MCF 10A (cell line): Measurements from ENCODE around the gene PMPCA. TPM values are rescaled to one million over a fixed set of nuclear protein-coding genes. Genes with fewer than 3 reads are reported as not detected.

ENCODE experiments used
- BruUV-seq: library from RNA; stranded (reverse); fragments of 400-500 nt; replicated peaks from 2 replicates; lab custom pipeline; 2021; lab: Mats Ljungman, UMichigan
- CTCF ChIA-PET: fragments of 300-600 bp; sonication (Branson Sonifier 250); formaldehyde crosslinking; extraction: SDS; loops from one replicate; lab custom pipeline; 2021; ENCODE audit warnings: antibody characterized with exemption, inconsistent platforms; lab: Yijun Ruan, JAX
- POLR2A ChIA-PET: fragments of 300-600, 350-650 bp; sonication (Branson Sonifier 250); formaldehyde crosslinking; extraction: SDS; loops from one replicate; lab custom pipeline; 2020; ENCODE audit warnings: antibody characterized with exemption, inconsistent platforms; lab: Yijun Ruan, JAX
- DNase-seq: peaks from one replicate; pipeline ENCODE4 v3.0.0-alpha.2; 2018; ENCODE audit not compliant: unreplicated experiment
- H3K27ac Mint-ChIP-seq: one replicate; pipeline ENCODE4 v1.8.0; 2022; ENCODE audit warnings: mild to moderate bottlenecking, low read depth, mixed read lengths; ENCODE audit not compliant: unreplicated experiment
- H3K27me3 Mint-ChIP-seq: one replicate; pipeline ENCODE4 v1.8.0; 2022; ENCODE audit warnings: mixed read lengths; ENCODE audit not compliant: insufficient read depth, unreplicated experiment
- H3K36me3 Mint-ChIP-seq: one replicate; pipeline ENCODE4 v1.8.0; 2022; ENCODE audit warnings: mild to moderate bottlenecking, moderate library complexity, mixed read lengths; ENCODE audit not compliant: insufficient read depth, unreplicated experiment
- H3K4me1 Mint-ChIP-seq: one replicate; pipeline ENCODE4 v1.8.0; 2022; ENCODE audit warnings: mixed read lengths; ENCODE audit not compliant: insufficient read depth, unreplicated experiment
- H3K4me3 Mint-ChIP-seq: one replicate; pipeline ENCODE4 v1.8.0; 2022; ENCODE audit warnings: mild to moderate bottlenecking, moderate library complexity, mixed read lengths; ENCODE audit not compliant: unreplicated experiment
- H3K9me3 Mint-ChIP-seq: one replicate; pipeline ENCODE4 v1.8.0; 2022; ENCODE audit warnings: mixed read lengths; ENCODE audit not compliant: unreplicated experiment
- intact Hi-C: fragments of 100-400 bp; cut with micrococcal nuclease; formaldehyde crosslinking; loops from 2 replicates; pipeline ENCODE4 v1.14.1; 2022
- total RNA-seq: library from RNA; stranded (reverse); gene quantifications from 2 replicates; pipeline ENCODE4 v1.2.3, GENCODE V29; 2022
- TF ChIP-seq, protein P1 (sequence below): fragments of 200-600 bp; IDR thresholded peaks from one replicate; pipeline ENCODE4 v1.8.0; 2022; ENCODE audit warnings: antibody characterized with exemption, mild to moderate bottlenecking; ENCODE audit not compliant: unreplicated experiment

Gene PMPCA
- total RNA-seq, 1 experiment from 2014 or later, result 66.3 TPM

DNA sequence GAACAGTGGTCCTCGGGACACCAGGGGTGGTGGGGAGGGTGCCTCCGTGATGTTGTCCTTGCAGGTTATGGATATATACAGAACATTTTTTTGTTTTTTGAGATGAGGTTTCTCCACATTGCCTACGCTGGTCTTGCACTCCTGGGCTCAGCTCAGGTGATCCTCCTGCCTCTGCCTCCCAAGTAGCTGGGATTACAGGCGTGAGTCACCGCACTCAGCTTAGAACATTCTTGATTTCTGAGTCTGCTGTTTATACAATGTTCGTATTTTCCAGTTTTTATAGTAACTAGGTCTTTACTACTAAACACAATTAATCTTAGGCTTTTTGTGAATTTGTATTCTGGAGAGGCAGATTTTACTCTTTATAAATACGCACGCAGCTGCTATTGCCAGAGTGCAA, 6.0 kb downstream of the PMPCA start:
- DNase-seq, result no peak
- ChIA-PET CTCF (no interaction called here), POLR2A (interaction anchor here (0.7 kb wide), 1 partner anchor 60 kb away, joined by 3 read pairs; no protein-coding TSS in a partner anchor)
- no peak overlapping the region for H3K4me3 Mint-ChIP-seq
- H3K4me1 Mint-ChIP-seq, result peaks cover 7% of the 10 kb centered on the region
- TF ChIP-seq, protein P1, sequence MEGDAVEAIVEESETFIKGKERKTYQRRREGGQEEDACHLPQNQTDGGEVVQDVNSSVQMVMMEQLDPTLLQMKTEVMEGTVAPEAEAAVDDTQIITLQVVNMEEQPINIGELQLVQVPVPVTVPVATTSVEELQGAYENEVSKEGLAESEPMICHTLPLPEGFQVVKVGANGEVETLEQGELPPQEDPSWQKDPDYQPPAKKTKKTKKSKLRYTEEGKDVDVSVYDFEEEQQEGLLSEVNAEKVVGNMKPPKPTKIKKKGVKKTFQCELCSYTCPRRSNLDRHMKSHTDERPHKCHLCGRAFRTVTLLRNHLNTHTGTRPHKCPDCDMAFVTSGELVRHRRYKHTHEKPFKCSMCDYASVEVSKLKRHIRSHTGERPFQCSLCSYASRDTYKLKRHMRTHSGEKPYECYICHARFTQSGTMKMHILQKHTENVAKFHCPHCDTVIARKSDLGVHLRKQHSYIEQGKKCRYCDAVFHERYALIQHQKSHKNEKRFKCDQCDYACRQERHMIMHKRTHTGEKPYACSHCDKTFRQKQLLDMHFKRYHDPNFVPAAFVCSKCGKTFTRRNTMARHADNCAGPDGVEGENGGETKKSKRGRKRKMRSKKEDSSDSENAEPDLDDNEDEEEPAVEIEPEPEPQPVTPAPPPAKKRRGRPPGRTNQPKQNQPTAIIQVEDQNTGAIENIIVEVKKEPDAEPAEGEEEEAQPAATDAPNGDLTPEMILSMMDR, result no peak
- H3K27me3 Mint-ChIP-seq, result no peaks in the 10 kb centered on the region
- intact Hi-C loops, result no loop called here
- no TSS peak for BruUV-seq
- no peak overlapping the region for H3K27ac Mint-ChIP-seq
- peaks cover 91% of the 10 kb centered on the region for H3K36me3 Mint-ChIP-seq
- H3K9me3 Mint-ChIP-seq, result no peaks in the 10 kb centered on the region

GRCh38 chr9:136416914-136417313, 6.5 kb downstream of the PMPCA start:
- Mint-ChIP-seq H3K27ac (no peak overlapping the region), H3K27me3 (no peaks in the 10 kb centered on the region), H3K4me1 (peaks cover 2% of the 10 kb centered on the region), H3K4me3 (no peak overlapping the region), H3K9me3 (no peaks in the 10 kb centered on the region), H3K36me3 (peaks cover 92% of the 10 kb centered on the region)
- no TSS peak for BruUV-seq
- intact Hi-C loops, result no loop called here
- ChIA-PET CTCF (no interaction called here), POLR2A (interaction anchor here (0.7 kb wide), 1 partner anchor 60 kb away, joined by 3 read pairs; no protein-coding TSS in a partner anchor)
- TF ChIP-seq, protein P1, result no peak
- DNase-seq, result no peak

DNA sequence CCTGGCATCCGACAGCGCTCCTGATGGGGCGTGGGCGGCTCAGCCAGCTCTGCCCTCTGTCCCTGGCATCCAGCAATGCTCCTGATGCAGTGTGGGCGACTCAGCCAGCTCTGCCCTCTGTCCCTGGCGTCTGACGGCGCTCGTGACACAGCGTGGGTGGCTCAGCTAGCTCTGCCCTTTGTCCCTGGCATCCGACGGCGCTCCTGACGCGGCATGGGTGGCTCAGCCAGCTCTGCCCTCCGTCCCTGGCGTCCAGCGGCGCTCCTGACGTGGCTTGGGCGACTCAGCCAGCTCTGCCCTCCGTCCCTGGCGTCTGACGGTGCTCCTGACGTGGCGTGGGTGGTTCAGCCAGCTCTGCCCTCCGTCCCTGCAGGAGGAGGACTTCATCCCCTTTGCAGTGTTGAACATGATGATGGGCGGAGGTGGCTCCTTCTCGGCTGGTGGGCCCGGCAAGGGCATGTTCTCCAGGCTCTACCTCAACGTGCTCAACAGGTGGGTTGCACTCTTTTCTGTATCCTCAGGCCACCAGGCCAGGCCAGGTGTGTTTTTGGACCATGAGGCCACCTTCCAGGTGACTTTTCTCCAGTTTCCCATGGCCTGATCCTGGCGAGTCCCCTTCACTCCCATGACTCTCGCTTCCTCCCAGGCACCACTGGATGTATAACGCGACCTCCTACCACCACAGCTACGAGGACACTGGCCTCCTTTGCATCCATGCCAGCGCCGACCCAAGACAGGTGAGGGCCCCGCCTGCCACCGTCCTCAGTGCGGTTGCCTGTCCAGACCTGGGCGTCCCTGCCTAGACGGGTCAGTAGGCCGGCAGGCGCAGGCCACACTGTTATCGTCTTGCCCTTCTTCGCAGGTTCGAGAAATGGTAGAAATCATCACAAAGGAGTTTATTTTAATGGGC, 8.0 kb downstream of the PMPCA start:
- TF ChIP-seq, protein P1, result no peak
- Mint-ChIP-seq H3K27ac (no peak overlapping the region), H3K4me3 (no peak overlapping the region), H3K9me3 (no peaks in the 10 kb centered on the region), H3K27me3 (no peaks in the 10 kb centered on the region), H3K4me1 (no peaks in the 10 kb centered on the region), H3K36me3 (peaks cover 92% of the 10 kb centered on the region)
- intact Hi-C loops, result no loop called here
- BruUV-seq, result no TSS peak
- POLR2A ChIA-PET, result interaction anchor here (1.6 kb wide), 1 partner anchor 8 kb away, joined by 8 read pairs; the partner anchor contains the start of genes ENTR1 and PMPCA
- CTCF ChIA-PET, result interaction anchor here (0.8 kb wide), 1 partner anchor 22 kb away, joined by 3 read pairs; no protein-coding TSS in a partner anchor
- DNase-seq, result no peak

DNA sequence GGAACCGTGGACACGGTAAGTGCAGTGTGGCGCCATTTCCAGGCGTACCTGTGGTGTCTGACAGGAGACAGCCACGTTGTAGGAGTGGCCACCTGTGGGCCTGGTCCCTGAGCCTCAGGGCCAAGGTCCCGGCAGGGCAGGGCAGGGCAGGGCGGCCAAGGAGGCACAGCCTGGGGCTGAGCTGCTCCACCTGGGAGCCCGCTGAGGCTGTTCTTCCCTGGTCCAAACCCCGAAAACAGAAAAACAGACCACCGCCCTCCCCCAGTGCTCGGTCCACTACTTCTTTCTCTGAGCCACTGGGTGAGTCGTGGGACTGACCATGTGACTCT, 8.6 kb downstream of the PMPCA start:
- H3K9me3 Mint-ChIP-seq, result no peaks in the 10 kb centered on the region
- H3K27ac Mint-ChIP-seq, result no peak overlapping the region
- ChIA-PET CTCF (interaction anchor here (0.7 kb wide), 2 partner anchors 206 to 509 kb away, joined by 3 read pairs; no protein-coding TSS in a partner anchor), POLR2A (interaction anchor here (1.6 kb wide), 1 partner anchor 8 kb away, joined by 8 read pairs; the partner anchor contains the start of genes ENTR1 and PMPCA)
- TF ChIP-seq, protein P1, result no peak
- DNase-seq, result no peak
- no TSS peak for BruUV-seq
- H3K27me3 Mint-ChIP-seq, result no peaks in the 10 kb centered on the region
- no peaks in the 10 kb centered on the region for H3K4me1 Mint-ChIP-seq
- H3K4me3 Mint-ChIP-seq, result no peak overlapping the region
- peaks cover 92% of the 10 kb centered on the region for H3K36me3 Mint-ChIP-seq
- intact Hi-C loops, result no loop called here
